H1 (cell line): Measurements from ENCODE around the gene KCNN1. TPM values are rescaled to one million over a fixed set of nuclear protein-coding genes. Genes with fewer than 3 reads are reported as not detected.

Source experiments
- CTCF ChIA-PET: fragments of 300-600 bp; sonication (Branson Sonifier 250); formaldehyde crosslinking; loops from one replicate; lab custom pipeline; 2021; ENCODE audit not compliant: partially characterized antibody; lab: Charles Lee
- POLR2A ChIA-PET: fragments of 300-600 bp; sonication (Branson Sonifier 250); formaldehyde crosslinking; loops from one replicate; lab custom pipeline; 2021; ENCODE audit warnings: inconsistent platforms; ENCODE audit not compliant: partially characterized antibody; lab: Charles Lee
- DNase-seq, 2 experiments: peaks; one replicate each; pipeline versions ENCODE4 v3.0.0 to v3.0.0-alpha.2; 2010 to 2022; ENCODE audit warnings: low spot score in 2 of 2, low read depth in 1 of 2, mixed read lengths in 1 of 2
- FAIRE-seq: peaks from 2 replicates; lab custom pipeline; 2011; peaks lifted over from hg19 to GRCh38; lab: Jason Lieb, UNC
- H2AFZ ChIP-seq: 2 replicates; pipeline ENCODE4 v1.8.1; 2012; ENCODE audit warnings: low read length, inconsistent platforms
- H2AK5ac ChIP-seq: 2 replicates; pipeline ENCODE4 v1.6.1; 2013; ENCODE audit warnings: low read depth, low read length
- H2BK120ac ChIP-seq: replicated peaks from 2 replicates; pipeline ENCODE3; 2013; ENCODE audit warnings: low read depth, low read length, inconsistent platforms
- H2BK12ac ChIP-seq: 2 replicates; pipeline ENCODE4 v1.6.1; 2013; ENCODE audit warnings: low read depth, low read length
- H2BK15ac ChIP-seq: 2 replicates; pipeline ENCODE4 v1.6.1; 2013; ENCODE audit warnings: low read length
- H2BK20ac ChIP-seq: 2 replicates; pipeline ENCODE4 v1.6.1; 2013; ENCODE audit warnings: low read length
- H2BK5ac ChIP-seq: 2 replicates; pipeline ENCODE4 v1.6.1; 2013; ENCODE audit warnings: low read depth, low read length
- H3K14ac ChIP-seq: 2 replicates; pipeline ENCODE4 v1.6.1; 2013; ENCODE audit warnings: inconsistent platforms; ENCODE audit not compliant: insufficient read length
- H3K18ac ChIP-seq: 2 replicates; pipeline ENCODE4 v1.6.1; 2013; ENCODE audit warnings: low read length; ENCODE audit errors: extremely low read depth
- H3K23ac ChIP-seq: 2 replicates; pipeline ENCODE4 v1.6.1; 2013; ENCODE audit warnings: inconsistent platforms; ENCODE audit not compliant: insufficient read length
- H3K23me2 ChIP-seq: 2 replicates; pipeline ENCODE4 v1.6.1; 2013; ENCODE audit warnings: low read depth, low read length
- H3K27ac ChIP-seq: 2 replicates; pipeline ENCODE4 v1.6.1; 2011; ENCODE audit warnings: low read depth, low read length, inconsistent platforms
- H3K27me3 ChIP-seq, 4 experiments: replicated peaks in 1 of 4; 1 replicate in 1 of 4; 2 replicates in 3 of 4; pipeline versions ENCODE4 v1.6.1 to v1.8.1; 2011 to 2013; ENCODE audit warnings: low read length in 3 of 4, mild to moderate bottlenecking in 3 of 4, inconsistent platforms in 2 of 4, mixed read lengths in 2 of 4, moderate library complexity in 1 of 4; ENCODE audit not compliant: control insufficient read depth in 3 of 4, insufficient read depth in 3 of 4; ENCODE audit errors: extremely low read depth in 1 of 4
- H3K36me3 ChIP-seq, 4 experiments: 2 replicates each; pipeline versions ENCODE4 v1.6.1 to v1.8.1; 2011 to 2013; ENCODE audit warnings: mild to moderate bottlenecking in 4 of 4, low read length in 3 of 4, moderate library complexity in 2 of 4, control low read depth in 1 of 4, inconsistent platforms in 1 of 4; ENCODE audit not compliant: insufficient read depth in 4 of 4, control insufficient read depth in 2 of 4
- H3K4ac ChIP-seq: replicated peaks from 2 replicates; pipeline ENCODE3; 2013; ENCODE audit warnings: low read length, low read depth, mixed read lengths, inconsistent platforms; ENCODE audit not compliant: insufficient read length
- H3K4me1 ChIP-seq, 4 experiments: replicated peaks in 1 of 4; 1 replicate in 1 of 4; 2 replicates in 3 of 4; pipeline versions ENCODE4 v1.6.1 to v1.8.1; 2011 to 2013; ENCODE audit warnings: low read length in 3 of 4, inconsistent platforms in 2 of 4, mixed read lengths in 1 of 4; ENCODE audit not compliant: insufficient read depth in 4 of 4, control insufficient read depth in 3 of 4
- H3K4me2 ChIP-seq, 2 experiments: 2 replicates each; pipeline versions ENCODE4 v1.6.1 to v1.8.1; 2011 to 2013; ENCODE audit warnings: low read depth in 2 of 2, low read length in 2 of 2, control low read depth in 1 of 2, inconsistent platforms in 1 of 2, mild to moderate bottlenecking in 1 of 2; ENCODE audit not compliant: insufficient read depth in 1 of 2
- H3K4me3 ChIP-seq, 4 experiments: fragments of 200-600, 300-600 bp in 1 of 4; sonication (generic), shearing (Covaris generic), sonication (Bioruptor Twin) in 1 of 4; 2 replicates each; pipeline versions ENCODE4 v1.5.1 to v1.8.1; 2011 to 2016; ENCODE audit warnings: low read length in 4 of 4, low read depth in 3 of 4, control low read depth in 2 of 4, inconsistent platforms in 2 of 4, mild to moderate bottlenecking in 2 of 4, mixed read lengths in 1 of 4, moderate library complexity in 1 of 4; ENCODE audit not compliant: insufficient read depth in 2 of 4; ENCODE audit errors: extremely low read depth in 1 of 4
- H3K56ac ChIP-seq: replicated peaks from 2 replicates; pipeline ENCODE3; 2013; ENCODE audit warnings: low read depth, mild to moderate bottlenecking, mixed read lengths, low read length, inconsistent platforms; ENCODE audit not compliant: insufficient read length
- H3K79me1 ChIP-seq: 2 replicates; pipeline ENCODE4 v1.6.1; 2013; ENCODE audit warnings: low read depth, low read length, control low read depth
- H3K79me2 ChIP-seq, 2 experiments: 2 replicates each; pipeline versions ENCODE4 v1.6.1 to v1.8.1; 2012 to 2013; ENCODE audit warnings: low read length in 2 of 2, mild to moderate bottlenecking in 2 of 2, inconsistent platforms in 1 of 2; ENCODE audit not compliant: insufficient read depth in 2 of 2, control insufficient read depth in 1 of 2
- H3K9ac ChIP-seq, 4 experiments: replicated peaks in 1 of 4; 1 replicate in 1 of 4; 2 replicates in 3 of 4; pipeline versions ENCODE4 v1.6.1 to v1.8.1; 2011 to 2013; ENCODE audit warnings: low read depth in 3 of 4, low read length in 3 of 4, control low read depth in 2 of 4, mild to moderate bottlenecking in 2 of 4, moderate library complexity in 2 of 4, inconsistent platforms in 1 of 4; ENCODE audit errors: extremely low read depth in 1 of 4
- H3K9me3 ChIP-seq, 2 experiments: 2 replicates each; pipeline versions ENCODE4 v1.6.1 to v1.8.1; 2012 to 2013; ENCODE audit warnings: mild to moderate bottlenecking in 2 of 2, moderate library complexity in 2 of 2, control low read depth in 1 of 2, inconsistent platforms in 1 of 2, low read depth in 1 of 2, low read length in 1 of 2, mixed read lengths in 1 of 2; ENCODE audit not compliant: insufficient read depth in 2 of 2
- H4K20me1 ChIP-seq, 2 experiments: replicated peaks in 1 of 2; 2 replicates each; pipeline versions ENCODE3 to v1.8.1; 2011 to 2013; ENCODE audit warnings: inconsistent platforms in 2 of 2, low read length in 2 of 2, mild to moderate bottlenecking in 1 of 2; ENCODE audit not compliant: insufficient read depth in 2 of 2, control insufficient read depth in 1 of 2
- H4K5ac ChIP-seq: 2 replicates; pipeline ENCODE4 v1.6.1; 2013; ENCODE audit warnings: low read length, low read depth, mixed read lengths, inconsistent platforms; ENCODE audit not compliant: insufficient read length
- H4K8ac ChIP-seq: 2 replicates; pipeline ENCODE4 v1.8.0; 2013; ENCODE audit warnings: mild to moderate bottlenecking, moderate library complexity, low read length, inconsistent platforms; ENCODE audit not compliant: insufficient read depth; ENCODE audit errors: extremely low read depth
- H4K91ac ChIP-seq: replicated peaks from 2 replicates; pipeline ENCODE3; 2013; ENCODE audit warnings: low read length, mixed read lengths, inconsistent platforms; ENCODE audit not compliant: insufficient read length
- CBX5 ChIP-seq: fragments of 300-800, 300-1000 bp; sonication (generic); IDR thresholded peaks from 2 replicates; pipeline ENCODE4 v1.7.1; 2016; ENCODE audit warnings: antibody characterized with exemption, low read length, low read depth
- CHD2 ChIP-seq: IDR thresholded peaks from 2 replicates; pipeline ENCODE4 v1.6.1; 2012; ENCODE audit warnings: low read length, improper control_type of control experiment
- CREB1 ChIP-seq: IDR thresholded peaks from 2 replicates; pipeline ENCODE4 v1.6.1; 2012; ENCODE audit warnings: inconsistent platforms
- E2F6 ChIP-seq: IDR thresholded peaks from 2 replicates; pipeline ENCODE4 v1.6.1; 2012; ENCODE audit warnings: inconsistent platforms
- EP300 ChIP-seq, 2 experiments: IDR thresholded peaks; 1 replicate in 1 of 2; 2 replicates in 1 of 2; pipeline ENCODE4 v1.6.1; 2011 to 2012; ENCODE audit warnings: low read depth in 2 of 2, low read length in 2 of 2, mild to moderate bottlenecking in 2 of 2, borderline replicate concordance in 1 of 2, inconsistent platforms in 1 of 2, moderate library complexity in 1 of 2
- GTF2F1 ChIP-seq: IDR thresholded peaks from 2 replicates; pipeline ENCODE4 v1.6.1; 2012; ENCODE audit warnings: low read depth, low read length, improper control_type of control experiment, borderline replicate concordance
- HDAC6 ChIP-seq: IDR thresholded peaks from one replicate; pipeline ENCODE4 v1.7.1; 2012; ENCODE audit warnings: low read depth, mild to moderate bottlenecking, inconsistent platforms, low read length, moderate library complexity
- POLR2A ChIP-seq, 2 experiments: IDR thresholded peaks; 1 replicate in 1 of 2; 2 replicates in 1 of 2; pipeline ENCODE4 v1.6.1; 2011; ENCODE audit warnings: low read depth in 2 of 2, low read length in 2 of 2, mild to moderate bottlenecking in 2 of 2; ENCODE audit errors: control extremely low read depth in 1 of 2
- RBBP5 ChIP-seq: IDR thresholded peaks from 2 replicates; pipeline ENCODE4 v1.7.1; 2012; ENCODE audit warnings: low read depth, mild to moderate bottlenecking, inconsistent platforms, low read length, moderate library complexity, borderline replicate concordance
- SP4 ChIP-seq: IDR thresholded peaks from 2 replicates; pipeline ENCODE4 v1.6.1; 2012; ENCODE audit warnings: low read length, inconsistent platforms
- ZNF274 ChIP-seq: IDR thresholded peaks from 2 replicates; pipeline ENCODE4 v1.7.0; 2012; ENCODE audit warnings: low read length, borderline replicate concordance; ENCODE audit errors: extremely low read depth
- WGBS, 2 experiments: shearing (Covaris generic) in 1 of 2; methylation state at CpG; one replicate each; pipeline versions ENCODE4 v1.1.6 to v1.1.7; 2013 to 2015; ENCODE audit warnings: low lambda C conversion rate in 2 of 2, mixed read lengths in 2 of 2, inconsistent platforms in 1 of 2, low coverage in 1 of 2, missing lambda C conversion rate in 1 of 2; ENCODE audit not compliant: insufficient replicate concordance in 2 of 2, insufficient coverage in 1 of 2, insufficient read length in 1 of 2; ENCODE audit errors: extremely low coverage in 1 of 2, missing lambda C conversion rate in 1 of 2; 5-methylcytosine and 5-hydroxymethylcytosine counted together
- polyA plus RNA-seq, 7 experiments: library from polyadenylated mRNA; depleted of rRNA in 3 of 7; stranded (reverse) in 5 of 7; unstranded in 2 of 7; fragments of >200 nt in 5 of 7; fragments of 200-250 nt in 2 of 7; gene quantifications; 1 replicate in 5 of 7; 2 replicates in 1 of 7; 4 replicates in 1 of 7; pipeline versions ENCODE4 v1.2.1 to v1.2.3, GENCODE V29; 2011 to 2013; ENCODE audit warnings: missing spikeins in 2 of 7, mixed read lengths in 2 of 7
- total RNA-seq: library from RNA; stranded (reverse); fragmentation: NEBNext Ultra II Directional; extraction: Animal tissue kit (Norgen Biotek cat#: 25700); gene quantifications from 2 replicates; pipeline ENCODE4 v1.2.1, GENCODE V29; 2021

The KCNN1 gene
- total and polyA plus RNA-seq, 2 of the 8 experiments (the other 6 are each of a cell fraction or from before 2014, with no cell fraction given): 11.0 to 12.5 TPM

- H3K79me1 ChIP-seq: no peaks in the 10 kb centered on the region
- no peak for TF ChIP-seq ZNF274
- no peak for TF ChIP-seq E2F6
- no peak for TF ChIP-seq SP4
- no peak for TF ChIP-seq CREB1
- TF ChIP-seq HDAC6: no peak
- TF ChIP-seq GTF2F1: no peak
- no peak for TF ChIP-seq CHD2
- TF ChIP-seq RBBP5: no peak
- TF ChIP-seq POLR2A (IDR thresholded peaks at IDR 0.05; ENCODE audit: control extremely low read depth in 1 of 2, low read depth in 2 of 2, low read length in 2 of 2): no peak
- TF ChIP-seq CBX5: no peak
- TF ChIP-seq EP300 (IDR thresholded peaks at IDR 0.05; ENCODE audit: borderline replicate concordance in 1 of 2, low read depth in 2 of 2, low read length in 2 of 2): no peak
Observed at GRCh38 chr19:18013210-18014111, 46.6 kb downstream of the KCNN1 start.

More at GRCh38 chr19:18013210-18014111, 46.6 kb downstream of the KCNN1 start:
- DNase-seq: no peak
- Histone ChIP-seq H3K23ac (no peak overlapping the region), H4K8ac (no peak overlapping the region), H3K4me1 (peaks cover 0 to under 1% (median 0%) of the 10 kb centered on the region in 4 experiments; a peak in 2 of 7 replicates), H3K4ac (no peak overlapping the region), H2BK5ac (no peak overlapping the region), H2AFZ (no peak overlapping the region), H3K56ac (no peak overlapping the region), H2BK15ac (no peak overlapping the region), H3K4me2 (no peak overlapping the region), H3K18ac (no peak overlapping the region), H3K14ac (no peak overlapping the region), H4K5ac (no peak overlapping the region), H2BK120ac (no peak overlapping the region), H3K79me2 (no peaks in the 10 kb centered on the region), H3K36me3 (peaks cover 0 to 2% (median 0%) of the 10 kb centered on the region in 4 experiments; a peak in 1 of 8 replicates), H4K91ac (no peak overlapping the region), H2BK12ac (no peak overlapping the region), H2BK20ac (no peak overlapping the region), H3K27ac (no peak overlapping the region), H3K9me3 (no peaks in the 10 kb centered on the region), H3K23me2 (no peaks in the 10 kb centered on the region), H3K9ac (no peak overlapping the region), H4K20me1 (no peaks in the 10 kb centered on the region), H3K4me3 (no peak overlapping the region), H2AK5ac (no peak overlapping the region), H3K27me3 (no peaks in the 10 kb centered on the region; a peak in 1 of 7 replicates)
- 82% methylated on average over 17 of the region's 17 CpGs; no CpG with 5 or more reads in 1 of the 2 experiments for WGBS, 2 experiments
- ChIA-PET CTCF (interaction anchor here (0.8 to 1.1 kb wide), 4 partner anchors 10 to 48 kb away, joined by 3 to 4 read pairs (median 3); no protein-coding TSS in a partner anchor), POLR2A (no interaction called here)
- no peak for FAIRE-seq
